ENCODE measurements around the gene MYOF. TPM values are rescaled to one million over a fixed set of nuclear protein-coding genes. Genes with fewer than 3 reads are reported as not detected.
"Not testable (repeated sequence)": the region's sequence is repeated elsewhere in the genome, so short reads cannot be mapped to it uniquely, and the experiment has no call there.

The MYOF gene
- total RNA-seq, 4 donors from 2014 or later: 61.1 to 123 (median 99.6) TPM

- 85 to 88% methylated on average over 6 of the region's 6 CpGs for WGBS, 2 donors
Observed at GRCh38 chr10:93369588-93370164, 112.5 kb downstream of the MYOF start.

DNA sequence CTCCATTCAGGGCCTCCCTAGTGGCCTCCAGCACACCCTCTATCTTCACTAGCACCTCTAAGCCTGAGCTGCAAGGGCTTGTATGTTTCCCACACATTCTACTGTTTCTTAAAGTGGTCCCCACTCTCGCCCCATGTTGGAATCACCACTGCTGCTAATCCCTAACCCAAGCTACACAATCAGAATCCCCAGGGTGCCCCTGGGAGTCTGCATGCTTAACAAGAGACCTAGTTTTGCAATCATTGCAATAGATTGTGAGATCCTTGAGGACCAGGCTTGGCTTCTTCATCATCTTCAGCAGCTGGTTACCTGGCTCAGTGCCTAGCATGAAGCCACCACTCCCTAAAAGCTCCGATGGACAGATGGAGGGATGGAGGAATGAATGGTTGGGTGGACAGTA lies 113.9 kb downstream of the MYOF start:
- Histone ChIP-seq H3K27ac (no peak overlapping the region), H3K4me3 (no peak overlapping the region), H3K9me3 (no peaks in the 10 kb centered on the region), H3K36me3 (peaks cover 0 to 99% (median 26%) of the 10 kb centered on the region in 3 donors), H3K4me1 (peaks cover 0 to 15% (median 0%) of the 10 kb centered on the region in 3 donors), H3K27me3 (no peaks in the 10 kb centered on the region)
- DNase-seq: no peak
- TF ChIP-seq, protein P1, sequence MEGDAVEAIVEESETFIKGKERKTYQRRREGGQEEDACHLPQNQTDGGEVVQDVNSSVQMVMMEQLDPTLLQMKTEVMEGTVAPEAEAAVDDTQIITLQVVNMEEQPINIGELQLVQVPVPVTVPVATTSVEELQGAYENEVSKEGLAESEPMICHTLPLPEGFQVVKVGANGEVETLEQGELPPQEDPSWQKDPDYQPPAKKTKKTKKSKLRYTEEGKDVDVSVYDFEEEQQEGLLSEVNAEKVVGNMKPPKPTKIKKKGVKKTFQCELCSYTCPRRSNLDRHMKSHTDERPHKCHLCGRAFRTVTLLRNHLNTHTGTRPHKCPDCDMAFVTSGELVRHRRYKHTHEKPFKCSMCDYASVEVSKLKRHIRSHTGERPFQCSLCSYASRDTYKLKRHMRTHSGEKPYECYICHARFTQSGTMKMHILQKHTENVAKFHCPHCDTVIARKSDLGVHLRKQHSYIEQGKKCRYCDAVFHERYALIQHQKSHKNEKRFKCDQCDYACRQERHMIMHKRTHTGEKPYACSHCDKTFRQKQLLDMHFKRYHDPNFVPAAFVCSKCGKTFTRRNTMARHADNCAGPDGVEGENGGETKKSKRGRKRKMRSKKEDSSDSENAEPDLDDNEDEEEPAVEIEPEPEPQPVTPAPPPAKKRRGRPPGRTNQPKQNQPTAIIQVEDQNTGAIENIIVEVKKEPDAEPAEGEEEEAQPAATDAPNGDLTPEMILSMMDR (IDR thresholded peaks at IDR 0.05): no peak
- no peak for TF ChIP-seq POLR2A (IDR thresholded peaks at IDR 0.05)
- WGBS, 2 donors: 80 to 88% methylated on average over 2 of the region's 2 CpGs
- intact Hi-C loops (cut with DNase I): no loop called here

More at GRCh38 chr10:93369588-93370164, 112.5 kb downstream of the MYOF start:
- H3K27ac ChIP-seq: no peak overlapping the region
- H3K9me3 ChIP-seq: no peaks in the 10 kb centered on the region
- intact Hi-C loops (cut with DNase I): no loop called here
- no peak for DNase-seq
- H3K4me3 ChIP-seq: no peak overlapping the region
- peaks cover 0 to 5% (median 0%) of the 10 kb centered on the region in 3 donors for H3K4me1 ChIP-seq
- peaks cover 5 to 100% (median 32%) of the 10 kb centered on the region in 3 donors for H3K36me3 ChIP-seq
- H3K27me3 ChIP-seq: no peaks in the 10 kb centered on the region
- no peak for TF ChIP-seq POLR2A (IDR thresholded peaks at IDR 0.05)
- TF ChIP-seq, protein P1 (IDR thresholded peaks at IDR 0.05): no peak

DNA sequence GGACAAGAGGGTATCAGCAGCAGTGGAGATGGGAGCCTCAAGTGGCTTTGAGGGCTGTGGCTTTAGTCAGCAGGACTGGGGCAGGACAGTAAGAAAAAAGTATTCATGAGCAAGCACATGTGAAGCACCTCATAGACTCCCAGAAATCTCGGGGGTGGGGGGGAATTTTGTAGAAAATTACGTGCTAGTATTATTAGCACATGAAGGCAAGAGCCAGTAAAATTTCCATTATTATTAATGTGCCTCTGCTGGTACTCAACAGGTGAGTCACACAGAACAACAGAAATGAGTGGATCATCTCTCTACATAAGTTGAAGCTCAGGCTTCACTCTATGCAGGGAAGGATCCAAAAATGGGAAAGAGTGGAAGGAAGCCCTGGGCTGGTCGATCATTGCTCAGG lies 114.5 kb downstream of the MYOF start:
- Histone ChIP-seq H3K4me1 (peaks cover 0 to 15% (median 0%) of the 10 kb centered on the region in 3 donors), H3K36me3 (peaks cover 0 to 99% (median 24%) of the 10 kb centered on the region in 3 donors), H3K9me3 (no peaks in the 10 kb centered on the region), H3K27ac (no peak overlapping the region), H3K4me3 (no peak overlapping the region), H3K27me3 (no peaks in the 10 kb centered on the region)
- WGBS, 2 donors: 65 to 82% methylated on average over 3 of the region's 3 CpGs
- TF ChIP-seq, protein P1 (IDR thresholded peaks at IDR 0.05): no peak
- no peak for TF ChIP-seq POLR2A (IDR thresholded peaks at IDR 0.05)
- intact Hi-C loops (cut with DNase I): no loop called here
- no peak for DNase-seq

DNA sequence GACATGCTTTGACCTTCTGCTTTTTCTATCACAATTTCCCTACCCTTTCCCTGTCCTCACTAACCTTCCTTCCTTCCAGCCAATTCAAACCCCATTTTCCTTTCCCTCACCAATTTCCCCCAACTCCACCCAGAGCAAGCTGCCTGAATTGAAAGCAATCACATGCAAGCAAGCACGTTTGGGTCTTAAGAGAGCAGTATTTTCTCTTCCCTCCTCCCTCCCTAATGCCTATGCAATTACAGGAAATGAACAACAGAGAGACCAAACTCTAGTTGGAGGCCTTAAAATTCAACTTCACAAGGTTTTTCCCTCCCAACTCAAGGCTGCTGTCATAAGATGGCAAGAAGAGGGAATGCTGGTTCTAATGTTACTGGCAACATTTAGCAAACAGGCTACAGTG lies 117.2 kb downstream of the MYOF start:
- no peaks in the 10 kb centered on the region for H3K27me3 ChIP-seq
- TF ChIP-seq, protein P1 (IDR thresholded peaks at IDR 0.05): no peak
- no peak for TF ChIP-seq POLR2A (IDR thresholded peaks at IDR 0.05)
- 18 to 20% methylated on average over 1 of the region's 1 CpG for WGBS, 2 donors
- peaks cover 0 to 99% (median 14%) of the 10 kb centered on the region in 3 donors for H3K36me3 ChIP-seq
- intact Hi-C loops (cut with DNase I): no loop called here
- no peaks in the 10 kb centered on the region for H3K9me3 ChIP-seq
- no peak overlapping the region for H3K4me3 ChIP-seq
- DNase-seq: no peak
- H3K4me1 ChIP-seq: peaks cover 0 to 15% (median 0%) of the 10 kb centered on the region in 3 donors
- peak overlapping the region in 1 of 4 donors; percentile 53 for H3K27ac ChIP-seq

DNA sequence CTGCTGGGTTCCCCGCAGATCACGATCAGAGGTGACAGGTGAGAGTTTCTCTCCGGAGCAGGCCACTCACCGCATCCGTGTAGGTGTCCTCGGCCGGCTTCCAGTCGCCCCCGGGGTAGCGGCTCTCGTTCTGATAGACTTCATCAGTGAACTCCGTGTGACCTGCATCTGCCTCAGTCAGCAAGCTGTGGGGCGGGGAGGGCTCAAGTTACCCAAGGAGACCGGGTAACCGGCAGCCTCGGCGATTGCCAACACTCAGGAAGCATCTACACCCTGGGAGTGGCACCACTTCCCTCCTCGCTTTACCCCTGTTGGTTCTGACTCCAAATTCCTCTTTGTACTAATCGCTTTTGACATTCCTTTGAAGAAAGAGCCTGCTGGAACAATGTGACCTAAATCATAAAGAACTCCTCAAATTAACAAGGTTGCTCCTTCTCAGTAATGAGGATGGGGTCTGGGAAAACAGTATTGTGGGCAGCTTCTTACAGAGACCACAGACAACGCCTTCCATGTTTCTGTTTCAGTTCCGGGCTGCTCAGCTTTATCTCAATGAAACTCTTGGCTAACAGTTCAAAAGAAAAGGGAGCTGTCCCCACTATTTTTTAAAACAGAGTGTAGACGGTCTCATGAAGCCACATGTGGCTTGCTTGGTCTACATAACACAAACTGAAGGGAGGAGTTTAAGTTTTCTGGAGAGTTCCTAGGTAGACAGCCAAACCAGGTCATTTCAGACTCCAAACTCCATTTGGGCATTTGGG lies 118.1 kb downstream of the MYOF start:
- peaks cover 0 to 15% (median 0%) of the 10 kb centered on the region in 3 donors for H3K4me1 ChIP-seq
- no peaks in the 10 kb centered on the region for H3K9me3 ChIP-seq
- WGBS, 2 donors: 52 to 83% methylated on average over 9 to 20 of the region's 22 CpGs
- peaks cover 5 to 99% (median 20%) of the 10 kb centered on the region in 3 donors for H3K36me3 ChIP-seq
- H3K27ac ChIP-seq: peak overlapping the region in 2 of 4 donors; percentile 11 to 53
- TF ChIP-seq POLR2A (IDR thresholded peaks at IDR 0.05): no peak
- TF ChIP-seq, protein P1 (IDR thresholded peaks at IDR 0.05): no peak
- no peak for DNase-seq
- intact Hi-C loops (cut with DNase I): no loop called here
- no peaks in the 10 kb centered on the region for H3K27me3 ChIP-seq
- no peak overlapping the region for H3K4me3 ChIP-seq

DNA sequence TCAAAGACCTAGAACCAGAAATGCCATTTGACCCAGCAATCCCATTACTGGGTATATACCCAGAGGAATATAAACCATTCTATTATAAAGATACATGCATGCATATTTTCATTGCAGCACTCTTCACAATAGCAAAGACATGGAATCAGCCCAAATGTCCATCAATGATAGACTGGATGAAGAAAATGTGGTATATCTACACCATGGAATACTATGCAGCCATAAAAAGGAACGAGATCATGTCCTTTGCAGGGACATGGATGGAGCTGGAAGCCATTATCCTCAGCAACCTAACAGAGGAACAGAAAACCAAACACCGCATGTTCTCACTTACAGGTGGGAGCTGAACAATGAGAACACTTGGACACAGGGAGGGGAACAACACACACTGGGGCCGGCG lies 123.7 kb downstream of the MYOF start:
- H3K36me3 ChIP-seq: peaks cover 20 to 100% (median 46%) of the 10 kb centered on the region in 3 donors
- H3K4me1 ChIP-seq; H3K27ac ChIP-seq; DNase-seq; H3K9me3 ChIP-seq; H3K4me3 ChIP-seq; intact Hi-C loops (cut with DNase I); H3K27me3 ChIP-seq: not testable (repeated sequence)
- 98 to 100% methylated on average over 4 of the region's 4 CpGs for WGBS, 2 donors
